Measurements from ENCODE around the gene ZNF221. TPM values are rescaled to one million over a fixed set of nuclear protein-coding genes. Genes with fewer than 3 reads are reported as not detected.

Gene ZNF221
- total and polyA plus RNA-seq, 2 experiments from 2014 or later, result 1.5 to 9.2 TPM

GRCh38 chr19:43928820-43929219 lies 22.2 kb upstream of the ZNF221 start:
- H4K20me1 ChIP-seq (replicated peaks; ENCODE audit: insufficient read depth), result peaks cover 3% of the 10 kb centered on the region; the same call in 1 of the 2 replicates
- no peak overlapping the region for H2AFZ ChIP-seq
- no peaks in the 10 kb centered on the region for H3K9me2 ChIP-seq (ENCODE audit: insufficient read depth)
- H3K79me2 ChIP-seq (replicated peaks; ENCODE audit: insufficient read depth), result peaks cover 8% of the 10 kb centered on the region
- H3K4me1 Mint-ChIP-seq, result peaks cover under 1% of the 10 kb centered on the region; the same call in 1 of the 3 replicates
- H3K27me3 ChIP-seq (ENCODE audit: insufficient read depth), result no peaks in the 10 kb centered on the region
- peaks cover 74% of the 10 kb centered on the region for H3K36me3 Mint-ChIP-seq (ENCODE audit: low read depth)
- H3K4me3 ChIP-seq, result no peak overlapping the region
- no peaks in the 10 kb centered on the region for H3K9me3 Mint-ChIP-seq
- H3K4me1 ChIP-seq (ENCODE audit: insufficient read depth), result no peaks in the 10 kb centered on the region
- H3K27ac ChIP-seq (ENCODE audit: low read depth), result no peak overlapping the region
- no peak overlapping the region for H3K4me2 ChIP-seq
- TF ChIP-seq POLR2AphosphoS5 (IDR thresholded peaks at IDR 0.05; ENCODE audit: low read depth), result no peak
- no peak for TF ChIP-seq ZNF114 (CRISPR knock-in tag; IDR thresholded peaks at IDR 0.05)
- no peak for TF ChIP-seq STAT1 (IDR thresholded peaks at IDR 0.05; ENCODE audit: unreplicated experiment)
- no peak for TF ChIP-seq EZH2phosphoT487 (IDR thresholded peaks at IDR 0.05; ENCODE audit: unreplicated experiment)
- no peak for TF ChIP-seq CTCF (conservative IDR thresholded peaks at IDR 0.05; ENCODE audit: low read depth in 2 of 2)
- TF ChIP-seq ETS1 (IDR thresholded peaks at IDR 0.05), result no peak
- no peak for TF ChIP-seq ZNF331 (CRISPR knock-in tag; IDR thresholded peaks at IDR 0.05; ENCODE audit: low read depth)
- TF ChIP-seq JUNB (IDR thresholded peaks at IDR 0.05; ENCODE audit: unreplicated experiment), result no peak
- no peak for TF ChIP-seq REST (IDR thresholded peaks at IDR 0.05; ENCODE audit: unreplicated experiment)
- TF ChIP-seq, protein P1, sequence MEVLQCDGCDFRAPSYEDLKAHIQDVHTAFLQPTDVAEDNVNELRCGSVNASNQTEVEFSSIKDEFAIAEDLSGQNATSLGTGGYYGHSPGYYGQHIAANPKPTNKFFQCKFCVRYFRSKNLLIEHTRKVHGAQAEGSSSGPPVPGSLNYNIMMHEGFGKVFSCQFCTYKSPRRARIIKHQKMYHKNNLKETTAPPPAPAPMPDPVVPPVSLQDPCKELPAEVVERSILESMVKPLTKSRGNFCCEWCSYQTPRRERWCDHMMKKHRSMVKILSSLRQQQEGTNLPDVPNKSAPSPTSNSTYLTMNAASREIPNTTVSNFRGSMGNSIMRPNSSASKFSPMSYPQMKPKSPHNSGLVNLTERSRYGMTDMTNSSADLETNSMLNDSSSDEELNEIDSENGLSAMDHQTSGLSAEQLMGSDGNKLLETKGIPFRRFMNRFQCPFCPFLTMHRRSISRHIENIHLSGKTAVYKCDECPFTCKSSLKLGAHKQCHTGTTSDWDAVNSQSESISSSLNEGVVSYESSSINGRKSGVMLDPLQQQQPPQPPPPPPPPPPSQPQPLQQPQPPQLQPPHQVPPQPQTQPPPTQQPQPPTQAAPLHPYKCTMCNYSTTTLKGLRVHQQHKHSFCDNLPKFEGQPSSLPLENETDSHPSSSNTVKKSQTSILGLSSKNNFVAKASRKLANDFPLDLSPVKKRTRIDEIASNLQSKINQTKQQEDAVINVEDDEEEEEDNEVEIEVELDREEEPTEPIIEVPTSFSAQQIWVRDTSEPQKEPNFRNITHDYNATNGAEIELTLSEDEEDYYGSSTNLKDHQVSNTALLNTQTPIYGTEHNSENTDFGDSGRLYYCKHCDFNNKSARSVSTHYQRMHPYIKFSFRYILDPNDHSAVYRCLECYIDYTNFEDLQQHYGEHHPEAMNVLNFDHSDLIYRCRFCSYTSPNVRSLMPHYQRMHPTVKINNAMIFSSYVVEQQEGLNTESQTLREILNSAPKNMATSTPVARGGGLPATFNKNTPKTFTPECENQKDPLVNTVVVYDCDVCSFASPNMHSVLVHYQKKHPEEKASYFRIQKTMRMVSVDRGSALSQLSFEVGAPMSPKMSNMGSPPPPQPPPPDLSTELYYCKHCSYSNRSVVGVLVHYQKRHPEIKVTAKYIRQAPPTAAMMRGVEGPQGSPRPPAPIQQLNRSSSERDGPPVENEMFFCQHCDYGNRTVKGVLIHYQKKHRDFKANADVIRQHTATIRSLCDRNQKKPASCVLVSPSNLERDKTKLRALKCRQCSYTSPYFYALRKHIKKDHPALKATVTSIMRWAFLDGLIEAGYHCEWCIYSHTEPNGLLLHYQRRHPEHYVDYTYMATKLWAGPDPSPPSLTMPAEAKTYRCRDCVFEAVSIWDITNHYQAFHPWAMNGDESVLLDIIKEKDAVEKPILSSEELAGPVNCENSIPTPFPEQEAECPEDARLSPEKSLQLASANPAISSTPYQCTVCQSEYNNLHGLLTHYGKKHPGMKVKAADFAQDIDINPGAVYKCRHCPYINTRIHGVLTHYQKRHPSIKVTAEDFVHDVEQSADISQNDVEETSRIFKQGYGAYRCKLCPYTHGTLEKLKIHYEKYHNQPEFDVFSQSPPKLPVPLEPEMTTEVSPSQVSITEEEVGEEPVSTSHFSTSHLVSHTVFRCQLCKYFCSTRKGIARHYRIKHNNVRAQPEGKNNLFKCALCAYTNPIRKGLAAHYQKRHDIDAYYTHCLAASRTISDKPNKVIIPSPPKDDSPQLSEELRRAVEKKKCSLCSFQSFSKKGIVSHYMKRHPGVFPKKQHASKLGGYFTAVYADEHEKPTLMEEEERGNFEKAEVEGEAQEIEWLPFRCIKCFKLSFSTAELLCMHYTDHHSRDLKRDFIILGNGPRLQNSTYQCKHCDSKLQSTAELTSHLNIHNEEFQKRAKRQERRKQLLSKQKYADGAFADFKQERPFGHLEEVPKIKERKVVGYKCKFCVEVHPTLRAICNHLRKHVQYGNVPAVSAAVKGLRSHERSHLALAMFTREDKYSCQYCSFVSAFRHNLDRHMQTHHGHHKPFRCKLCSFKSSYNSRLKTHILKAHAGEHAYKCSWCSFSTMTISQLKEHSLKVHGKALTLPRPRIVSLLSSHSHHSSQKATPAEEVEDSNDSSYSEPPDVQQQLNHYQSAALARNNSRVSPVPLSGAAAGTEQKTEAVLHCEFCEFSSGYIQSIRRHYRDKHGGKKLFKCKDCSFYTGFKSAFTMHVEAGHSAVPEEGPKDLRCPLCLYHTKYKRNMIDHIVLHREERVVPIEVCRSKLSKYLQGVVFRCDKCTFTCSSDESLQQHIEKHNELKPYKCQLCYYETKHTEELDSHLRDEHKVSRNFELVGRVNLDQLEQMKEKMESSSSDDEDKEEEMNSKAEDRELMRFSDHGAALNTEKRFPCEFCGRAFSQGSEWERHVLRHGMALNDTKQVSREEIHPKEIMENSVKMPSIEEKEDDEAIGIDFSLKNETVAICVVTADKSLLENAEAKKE (CRISPR knock-in tag; IDR thresholded peaks at IDR 0.05), result no peak
- no peak for TF ChIP-seq CREB1 (CRISPR knock-in tag; IDR thresholded peaks at IDR 0.05; ENCODE audit: low read depth)
- no peak for TF ChIP-seq EZH2 (IDR thresholded peaks at IDR 0.05; ENCODE audit: low read depth, unreplicated experiment)
- no peak for TF ChIP-seq NANOG (IDR thresholded peaks at IDR 0.05; ENCODE audit: borderline replicate concordance)
- no peak overlapping the region for H3K27ac Mint-ChIP-seq
- no peaks in the 10 kb centered on the region for H3K27me3 Mint-ChIP-seq (ENCODE audit: insufficient read depth, low read depth, poor library complexity)
- H3K36me3 ChIP-seq (ENCODE audit: insufficient read depth), result peaks cover 32% of the 10 kb centered on the region
- no peak for ATAC-seq
- H3K4me3 Mint-ChIP-seq, result no peak overlapping the region
- H3F3A ChIP-seq (replicated peaks; ENCODE audit: low read depth), result no peaks in the 10 kb centered on the region
- no peak for DNase-seq (ENCODE audit: low spot score)

All from GM23338 (cell line).